Coronary artery (tissue), 2 donors: ENCODE data around the gene TAOK3.

ENCODE experiments used
- DNase-seq: peaks from one replicate; pipeline ENCODE4 v3.0.0-alpha.2; 2017; ENCODE audit warnings: low spot score
- H3K27ac ChIP-seq, 2 donors: fragments of 200-600 bp; sonication (generic); one replicate each; pipeline ENCODE4 v1.5.1; 2016 to 2019
- H3K4me3 ChIP-seq: fragments of 200-600 bp; sonication (generic); 2 replicates; pipeline ENCODE4 v1.5.1; 2016; ENCODE audit warnings: mild to moderate bottlenecking, moderate library complexity
- CTCF ChIP-seq: fragments of 200-600 bp; sonication (generic); IDR thresholded peaks from one replicate; pipeline ENCODE4 v1.5.1; 2019; ENCODE audit warnings: antibody characterized with exemption

The TAOK3 gene

GRCh38 chr12:118371321-118372282, 1.1 kb downstream of the TAOK3 start:
- TF ChIP-seq CTCF, result no peak
- peak overlapping the region; percentile 98 for H3K4me3 ChIP-seq
- DNase-seq, result no peak
- H3K27ac ChIP-seq, result peak overlapping the region in 1 of 2 donors; percentile 10

GRCh38 chr12:118370601-118371000, 2.1 kb downstream of the TAOK3 start:
- no peak for DNase-seq
- no peak for TF ChIP-seq CTCF
- H3K27ac ChIP-seq, result no peak overlapping the region
- peak overlapping the region; percentile 98 for H3K4me3 ChIP-seq

- TF ChIP-seq CTCF, result no peak
- Histone ChIP-seq H3K4me3 (no peak overlapping the region), H3K27ac (no peak overlapping the region)
- no peak for DNase-seq
These were observed 3.9 kb downstream of the TAOK3 start for GRCh38 chr12:118368821-118369220.

GRCh38 chr12:118361889-118362288, 10.8 kb downstream of the TAOK3 start:
- TF ChIP-seq CTCF, result no peak
- Histone ChIP-seq H3K4me3 (no peak overlapping the region), H3K27ac (no peak overlapping the region)
- no peak for DNase-seq

- Histone ChIP-seq H3K4me3 (no peak overlapping the region), H3K27ac (no peak overlapping the region)
- TF ChIP-seq CTCF, result no peak
- DNase-seq, result no peak
These were observed 11.7 kb downstream of the TAOK3 start for GRCh38 chr12:118361092-118361404.

GRCh38 chr12:118359541-118359915, 13.2 kb downstream of the TAOK3 start:
- no peak for DNase-seq
- no peak overlapping the region for H3K4me3 ChIP-seq
- no peak overlapping the region for H3K27ac ChIP-seq
- TF ChIP-seq CTCF, result no peak
